K562 (cell line): ENCODE data around the gene NBPF4. TPM values are rescaled to one million over a fixed set of nuclear protein-coding genes. Genes with fewer than 3 reads are reported as not detected.

ENCODE experiments used
- ATAC-seq: fragments of 200-7000 bp; cut with Tn5 transposase; 3 replicates; pipeline ENCODE4 v1.9.1; 2020; ENCODE audit warnings: moderate library complexity
- BruUV-seq: library from RNA; stranded (reverse); fragments of 400-500 nt; replicated peaks from 2 replicates; lab custom pipeline; 2021; lab: Mats Ljungman, UMichigan
- CTCF ChIA-PET: fragments of 300-600 bp; formaldehyde crosslinking; extraction: SDS; loops from one replicate; lab custom pipeline; 2021; ENCODE audit warnings: low intra/inter-chr PET ratio; lab: Yijun Ruan, JAX
- POLR2A ChIA-PET: fragments of 300-600, 350-650 bp; sonication (Branson Sonifier 250); formaldehyde crosslinking; extraction: SDS; loops from one replicate; lab custom pipeline; 2021; ENCODE audit warnings: antibody characterized with exemption, inconsistent platforms; lab: Yijun Ruan, JAX
- DNase-seq, 4 experiments: peaks; one replicate each; pipeline versions ENCODE4 v3.0.0 to v3.0.0-alpha.2; 2011 to 2018; ENCODE audit warnings: low spot score in 3 of 4, mixed read lengths in 3 of 4; ENCODE audit errors: extremely low read depth in 1 of 4
- FAIRE-seq: peaks from 2 replicates; lab custom pipeline; 2011; peaks lifted over from hg19 to GRCh38; lab: Jason Lieb, UNC
- H2AFZ ChIP-seq: 2 replicates; pipeline ENCODE4 v1.6.0; 2011; ENCODE audit warnings: low read depth, low read length, control low read depth, inconsistent platforms
- H3K27ac ChIP-seq: fragments of 200-600 bp; 3 replicates; pipeline ENCODE4 v1.8.0; 2011; ENCODE audit warnings: low read depth, mild to moderate bottlenecking, control low read depth, inconsistent platforms, low read length, moderate library complexity, mixed read lengths; ENCODE audit errors: extremely low read depth
- H3K27me3 ChIP-seq, 2 experiments: fragments of 300-600 bp in 1 of 2; 2 replicates in 1 of 2; 3 replicates in 1 of 2; pipeline versions ENCODE4 v1.6.0 to v1.8.0; 2011; ENCODE audit warnings: inconsistent platforms in 2 of 2, low read length in 2 of 2, mild to moderate bottlenecking in 1 of 2, mixed read lengths in 1 of 2, moderate library complexity in 1 of 2; ENCODE audit not compliant: control insufficient read depth in 2 of 2, insufficient read depth in 2 of 2
- H3K36me3 ChIP-seq: fragments of 300-600 bp; 3 replicates; pipeline ENCODE4 v1.8.0; 2011; ENCODE audit warnings: mild to moderate bottlenecking, low read length, inconsistent platforms; ENCODE audit not compliant: control insufficient read depth, insufficient read depth
- H3K4me1 ChIP-seq, 2 experiments: fragments of 200-600 bp in 1 of 2; replicated peaks in 1 of 2; 2 replicates in 1 of 2; 3 replicates in 1 of 2; pipeline versions ENCODE4 v1.5.1 to v1.8.0; 2011; ENCODE audit warnings: inconsistent platforms in 2 of 2, low read length in 2 of 2, mild to moderate bottlenecking in 1 of 2, mixed read lengths in 1 of 2, moderate library complexity in 1 of 2; ENCODE audit not compliant: control insufficient read depth in 2 of 2, insufficient read depth in 2 of 2
- H3K4me2 ChIP-seq: 2 replicates; pipeline ENCODE4 v1.6.1; 2011; ENCODE audit warnings: low read length, control low read depth, inconsistent platforms, mixed read lengths; ENCODE audit not compliant: insufficient read depth
- H3K4me3 ChIP-seq: fragments of 200-600 bp; sonication (generic), shearing (Covaris generic); 2 replicates; pipeline ENCODE4 v1.5.1; 2016; ENCODE audit warnings: control low read depth, inconsistent platforms
- H3K79me2 ChIP-seq: fragments of 200-600 bp; 3 replicates; pipeline ENCODE4 v1.8.0; 2011; ENCODE audit warnings: low read length, inconsistent platforms; ENCODE audit not compliant: control insufficient read depth, insufficient read depth
- H3K9ac ChIP-seq, 2 experiments: 2 replicates each; pipeline versions ENCODE4 v1.6.0 to v1.6.1; 2011; ENCODE audit warnings: low read depth in 2 of 2, low read length in 2 of 2, control low read depth in 1 of 2, inconsistent platforms in 1 of 2, mild to moderate bottlenecking in 1 of 2, mixed read lengths in 1 of 2; ENCODE audit not compliant: insufficient read depth in 1 of 2
- H3K9me1 ChIP-seq: one replicate; pipeline ENCODE4 v1.6.0; 2011; ENCODE audit warnings: inconsistent platforms, mild to moderate bottlenecking, low read length, moderate library complexity; ENCODE audit not compliant: control insufficient read depth, insufficient read depth
- H3K9me3 ChIP-seq: replicated peaks from 2 replicates; pipeline ENCODE4 v1.5.1; 2011; ENCODE audit warnings: low read depth, low read length, inconsistent platforms; ENCODE audit not compliant: control insufficient read depth, insufficient read depth
- H4K20me1 ChIP-seq: replicated peaks from 2 replicates; pipeline ENCODE4 v1.6.1; 2011; ENCODE audit warnings: low read length, inconsistent platforms, mixed read lengths; ENCODE audit not compliant: control insufficient read depth, insufficient read depth
- CBFB ChIP-seq: sonication (generic); formaldehyde crosslinking; IDR thresholded peaks from 2 replicates; pipeline ENCODE4 v1.4.0; 2020; ENCODE audit warnings: mild to moderate bottlenecking, missing genetic modification reagents
- ELF4 ChIP-seq: fragments of 450-650 bp; formaldehyde crosslinking; IDR thresholded peaks from 2 replicates; pipeline ENCODE4 v1.4.0; 2022; ENCODE audit warnings: missing genetic modification characterization
- HMBOX1 ChIP-seq: sonication (generic); IDR thresholded peaks from 2 replicates; pipeline ENCODE4 v1.6.1; 2016
- MBD2 ChIP-seq: sonication (generic); IDR thresholded peaks from 2 replicates; pipeline ENCODE4 v1.6.1; 2016; ENCODE audit warnings: low read depth, borderline replicate concordance
- POLR2AphosphoS5 ChIP-seq: IDR thresholded peaks from 2 replicates; pipeline ENCODE4 v1.6.1; 2011; ENCODE audit warnings: mild to moderate bottlenecking, low read depth, low read length, moderate library complexity; ENCODE audit not compliant: control insufficient read depth, insufficient read depth
- SMAD2 ChIP-seq: fragments of 150-350 bp; IDR thresholded peaks from 2 replicates; pipeline ENCODE4 v1.6.1; 2014; ENCODE audit warnings: low read depth, mild to moderate bottlenecking, low read length
- SMARCE1 ChIP-seq: fragments of 450-650 bp; IDR thresholded peaks from 2 replicates; pipeline ENCODE4 v1.7.1; 2016; ENCODE audit warnings: mild to moderate bottlenecking
- SRSF7 ChIP-seq: fragments of 200-400 bp; formaldehyde crosslinking; optimal IDR thresholded peaks from 2 replicates; pipeline ENCODE3; 2017; ENCODE audit warnings: mild to moderate bottlenecking, low read depth, low read length
- ZC3H11A ChIP-seq: IDR thresholded peaks from 2 replicates; pipeline ENCODE4 v1.6.1; 2012; ENCODE audit warnings: low read depth, low read length, improper control_type of control experiment
- ZNF384 ChIP-seq: IDR thresholded peaks from 2 replicates; pipeline ENCODE4 v1.6.1; 2012; ENCODE audit warnings: low read depth, low read length, improper control_type of control experiment
- WGBS: fragments of 100-300 bp; shearing (Covaris generic); methylation state at CpG from one replicate; pipeline ENCODE4 v1.1.6; 2016; ENCODE audit warnings: low coverage, mixed read lengths; ENCODE audit not compliant: insufficient coverage; ENCODE audit errors: missing lambda C conversion rate; 5-methylcytosine and 5-hydroxymethylcytosine counted together
- in situ Hi-C: fragments of 300-500 bp; cut with MboI; formaldehyde crosslinking; loops from 4 replicates; pipeline ENCODE4 v1.15.0; 2018; ENCODE audit warnings: inconsistent platforms, mixed read lengths
- intact Hi-C: fragments of 100-400 bp; cut with micrococcal nuclease; formaldehyde crosslinking; loops from 2 replicates; pipeline ENCODE4 v1.14.2; 2022
- polyA plus RNA-seq, 8 experiments: library from polyadenylated mRNA; depleted of rRNA in 4 of 8; stranded (reverse) in 5 of 8; unstranded in 3 of 8; fragments of >200 nt; fragmentation: Nextera tagmentation in 2 of 8; fragmentation: Illumina TruSeq in 1 of 8; extraction: Ambion mirVana in 2 of 8; extraction: Trizol in 1 of 8; gene quantifications; 2 replicates each; pipeline versions ENCODE4 v1.2.1 to v1.2.3, GENCODE V29; 2011 to 2014; ENCODE audit warnings: inconsistent platforms in 1 of 8, missing spikeins in 1 of 8
- total RNA-seq, 7 experiments: library from RNA; depleted of rRNA in 6 of 7; stranded (reverse); fragments of >200 nt in 6 of 7; fragmentation: Illumina TruSeq in 2 of 7; extraction: Trizol in 2 of 7; gene quantifications; 2 replicates each; pipeline versions ENCODE4 v1.2.1 to v1.2.3, GENCODE V29; 2011 to 2021; ENCODE audit warnings: low replicate concordance in 1 of 7

The NBPF4 gene
- total and polyA plus RNA-seq, 9 of the 15 experiments (the other 6 are each of a cell fraction or from before 2014, with no cell fraction given) = 3.6 to 10.4 (median 5.9) TPM

DNA sequence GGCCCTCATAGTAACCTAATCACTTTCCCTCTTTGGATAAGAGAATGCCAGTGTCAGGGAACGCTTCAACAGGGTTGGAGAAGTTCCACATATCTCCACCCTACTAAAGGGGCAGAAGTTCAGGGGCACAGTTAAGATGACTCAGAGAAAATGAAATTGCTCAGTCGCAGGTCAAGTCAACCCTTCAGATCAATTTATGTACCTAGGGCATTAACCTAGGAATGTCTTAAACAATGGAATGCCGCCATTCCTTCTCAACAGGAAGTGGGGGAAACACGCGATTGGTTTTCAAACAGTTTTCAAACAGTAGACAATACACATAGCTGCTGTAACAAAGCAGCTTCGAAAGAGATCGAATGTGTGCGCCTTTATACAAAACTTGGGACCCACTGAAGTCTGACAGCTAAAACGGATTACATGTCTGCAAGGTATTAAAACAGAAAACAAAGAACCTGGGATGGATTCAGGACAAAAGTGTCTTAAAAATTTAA, 44.6 kb downstream of the NBPF4 start (continued):
- TF ChIP-seq HMBOX1 (0 out of 2 replicates have a peak, but pooled peaks have one; percentile 26), SRSF7 (no peak), CBFB (CRISPR knock-in tag) (no peak), MBD2 (0 out of 2 replicates have a peak, but pooled peaks have one; percentile 15)

GRCh38 chr1:108194051-108194450, 49.8 kb downstream of the NBPF4 start:
- Histone ChIP-seq H3K9ac (no peak overlapping the region), H3K4me1 (peaks cover 0 to 10% of the 10 kb centered on the region in 2 experiments; a peak in 3 of 5 replicates), H3K4me3 (no peak overlapping the region), H3K4me2 (no peak overlapping the region), H3K9me3 (peaks cover 14% of the 10 kb centered on the region), H3K9me1 (no peaks in the 10 kb centered on the region), H3K27me3 (no peaks in the 10 kb centered on the region), H3K36me3 (peaks cover 43% of the 10 kb centered on the region; the same call in 2 of the 3 replicates), H3K79me2 (peaks cover 13% of the 10 kb centered on the region), H2AFZ (no peak overlapping the region), H3K27ac (no peak overlapping the region), H4K20me1 (no peaks in the 10 kb centered on the region)
- FAIRE-seq (no peak), ATAC-seq (no peak), DNase-seq (no peak)
- no peak for TF ChIP-seq ZC3H11A
- no peak for TF ChIP-seq ELF4 (CRISPR knock-in tag)
- TF ChIP-seq POLR2AphosphoS5 = no peak
- no peak for TF ChIP-seq SMAD2
- TF ChIP-seq ZNF384 = no peak
- no peak for TF ChIP-seq SMARCE1
- CTCF ChIA-PET = no interaction called here
- POLR2A ChIA-PET = no interaction called here
- intact Hi-C loops = no loop called here
- in situ Hi-C loops = no loop called here
- WGBS = 100% methylated on average over 1 of the region's 1 CpG
- BruUV-seq = no TSS peak
